Stimulated activated naive CD8-positive, alpha-beta T cell treated with anti-CD3 and anti-CD28 coated beads, Interleukin-15, amount 100 ng/mL, for 72 hours (primary cell): ENCODE data around the gene YJU2.
"Not testable (repeated sequence)": the region's sequence is repeated elsewhere in the genome, so short reads cannot be mapped to it uniquely, and the experiment has no call there.

ENCODE experiments used
- ATAC-seq: fragments of 150-1000 bp; cut with Tn5 transposase; 2 replicates; pipeline ENCODE4 v1.10.0; 2021; ENCODE audit warnings: mild to moderate bottlenecking, moderate library complexity
- DNase-seq, 2 donors: peaks; one replicate each; pipeline ENCODE4 v3.0.0; 2021 to 2022
- H3K27ac Mint-ChIP-seq, 2 donors: one replicate each; pipeline ENCODE4 v1.8.0; 2022; ENCODE audit warnings: mild to moderate bottlenecking in 2 of 2, mixed read lengths in 2 of 2, moderate library complexity in 2 of 2
- H3K27me3 Mint-ChIP-seq: one replicate; pipeline ENCODE4 v1.8.0; 2022; ENCODE audit warnings: mixed read lengths
- H3K4me1 Mint-ChIP-seq: one replicate; pipeline ENCODE4 v1.8.0; 2022; ENCODE audit warnings: mild to moderate bottlenecking, mixed read lengths
- H3K4me3 Mint-ChIP-seq, 2 donors: one replicate each; pipeline ENCODE4 v1.8.0; 2022; ENCODE audit warnings: mild to moderate bottlenecking in 2 of 2, mixed read lengths in 2 of 2, moderate library complexity in 1 of 2
- H3K9me3 Mint-ChIP-seq, 2 donors: one replicate each; pipeline ENCODE4 v1.8.0; 2022; ENCODE audit warnings: mixed read lengths in 2 of 2

Gene YJU2

DNA sequence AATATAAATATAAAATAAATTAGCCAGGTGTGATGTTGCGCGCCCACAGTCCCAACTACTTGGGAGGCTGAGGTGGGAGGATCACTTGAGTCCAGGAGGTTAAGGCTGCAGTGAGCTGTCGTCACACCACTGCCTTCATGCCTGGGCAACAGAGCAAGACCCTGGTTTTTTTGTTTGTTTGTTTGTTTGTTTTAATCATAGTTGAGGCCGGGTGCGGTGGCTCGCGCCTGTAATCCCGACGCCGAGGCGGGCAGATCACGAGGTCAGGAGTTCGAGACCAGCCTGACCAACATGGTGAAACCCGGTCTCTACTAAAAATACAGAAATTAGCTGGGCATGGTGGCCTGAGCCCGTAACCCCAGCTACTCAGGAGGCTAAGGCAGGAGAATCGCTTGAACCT lies 9.4 kb upstream of the YJU2 start:
- DNase-seq, H3K9me3 Mint-ChIP-seq, H3K27ac Mint-ChIP-seq, ATAC-seq, H3K4me3 Mint-ChIP-seq: not testable (repeated sequence)
- Mint-ChIP-seq H3K4me1 (peaks cover 11% of the 10 kb centered on the region), H3K27me3 (peaks cover 20% of the 10 kb centered on the region)

DNA sequence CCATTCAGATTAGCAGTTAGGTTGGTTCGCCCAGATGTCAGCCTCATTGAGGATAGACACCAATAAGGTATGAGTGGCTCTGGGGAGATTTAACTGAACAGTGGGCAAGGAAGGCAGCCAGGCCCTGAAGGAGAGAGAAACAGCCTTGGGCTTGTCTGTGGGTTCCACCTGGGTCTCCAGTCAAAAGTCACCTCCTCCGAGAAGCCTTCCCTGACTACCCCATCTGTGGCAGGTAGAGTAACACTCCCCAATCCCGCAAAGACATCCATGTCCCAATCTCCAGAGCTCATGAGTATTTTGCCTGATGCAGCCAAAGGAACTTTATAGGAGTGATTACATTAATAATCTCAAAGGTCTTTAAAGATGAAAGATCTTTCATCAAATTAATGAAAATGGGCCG lies 8.0 kb upstream of the YJU2 start:
- no peak for DNase-seq
- Mint-ChIP-seq H3K4me1 (no peaks in the 10 kb centered on the region), H3K9me3 (peaks cover 0 to 7% of the 10 kb centered on the region in 2 donors), H3K27ac (no peak overlapping the region), H3K4me3 (no peak overlapping the region), H3K27me3 (peaks cover 11% of the 10 kb centered on the region)
- ATAC-seq = no peak

GRCh38 chr19:4241824-4242430 lies 5.0 kb upstream of the YJU2 start:
- ATAC-seq (no peak), DNase-seq (no peak)
- H3K4me1 Mint-ChIP-seq = peaks cover 5% of the 10 kb centered on the region
- no peaks in the 10 kb centered on the region for H3K27me3 Mint-ChIP-seq
- peaks cover 0 to 7% of the 10 kb centered on the region in 2 donors for H3K9me3 Mint-ChIP-seq
- no peak overlapping the region for H3K27ac Mint-ChIP-seq
- no peak overlapping the region for H3K4me3 Mint-ChIP-seq

- not testable (repeated sequence) for H3K9me3 Mint-ChIP-seq, DNase-seq, ATAC-seq, H3K27me3 Mint-ChIP-seq
- Mint-ChIP-seq H3K4me3 (peak overlapping the region; percentile 88 to 90), H3K4me1 (peaks cover 21% of the 10 kb centered on the region), H3K27ac (peak overlapping the region in 1 of 2 donors; percentile 99)
These were observed 942 bp upstream of the YJU2 start for GRCh38 chr19:4245938-4246337.

DNA sequence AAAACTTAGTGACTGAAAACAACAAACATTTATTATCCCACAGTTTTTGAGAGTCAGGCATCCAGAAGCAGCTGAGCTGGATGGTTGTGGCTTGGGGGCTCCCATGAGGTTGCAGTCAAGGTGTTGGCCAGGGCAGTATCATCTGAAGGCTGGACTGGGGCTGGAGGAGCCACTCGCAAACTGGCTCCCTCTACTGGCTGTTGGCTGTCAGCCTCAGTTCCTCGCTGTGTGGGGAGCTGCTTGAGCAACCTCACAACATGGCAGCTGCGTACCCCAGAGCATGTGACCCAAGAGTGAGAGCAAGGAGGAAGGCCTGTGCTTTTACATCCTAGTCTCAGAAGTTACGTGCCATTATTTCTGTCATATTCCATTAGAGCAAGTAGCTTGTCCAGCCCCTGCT lies 9.7 kb downstream of the YJU2 start:
- ATAC-seq (no peak), DNase-seq (no peak)
- H3K27ac Mint-ChIP-seq = no peak overlapping the region
- H3K9me3 Mint-ChIP-seq = peaks cover 6 to 9% of the 10 kb centered on the region in 2 donors
- no peaks in the 10 kb centered on the region for H3K4me1 Mint-ChIP-seq
- H3K4me3 Mint-ChIP-seq = no peak overlapping the region
- H3K27me3 Mint-ChIP-seq = no peaks in the 10 kb centered on the region

DNA sequence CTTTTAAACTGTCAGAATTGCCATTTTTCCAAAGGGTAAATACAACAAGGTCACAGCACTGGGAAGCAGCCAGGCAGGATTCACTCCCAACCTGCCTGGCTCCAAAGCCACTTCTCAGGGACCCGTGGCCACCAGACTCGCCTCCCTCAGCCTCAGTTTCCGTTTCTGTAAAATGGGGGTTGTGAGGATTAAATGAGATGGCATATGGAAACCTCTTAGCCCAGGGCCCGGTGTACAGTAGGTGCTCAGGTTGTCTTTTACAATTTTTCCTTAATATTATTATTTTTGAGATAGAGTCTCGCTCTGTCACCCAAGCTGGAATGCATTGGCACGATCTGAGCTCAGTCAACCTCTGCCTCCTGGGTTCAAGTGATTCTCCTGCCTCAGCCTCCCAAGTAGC lies 10.1 kb downstream of the YJU2 start:
- no peaks in the 10 kb centered on the region for H3K4me1 Mint-ChIP-seq
- H3K4me3 Mint-ChIP-seq = no peak overlapping the region
- H3K27me3 Mint-ChIP-seq = no peaks in the 10 kb centered on the region
- no peak for ATAC-seq
- H3K27ac Mint-ChIP-seq = peak overlapping the region in 1 of 2 donors; percentile 27
- no peak for DNase-seq
- peaks cover 6 to 9% of the 10 kb centered on the region in 2 donors for H3K9me3 Mint-ChIP-seq

DNA sequence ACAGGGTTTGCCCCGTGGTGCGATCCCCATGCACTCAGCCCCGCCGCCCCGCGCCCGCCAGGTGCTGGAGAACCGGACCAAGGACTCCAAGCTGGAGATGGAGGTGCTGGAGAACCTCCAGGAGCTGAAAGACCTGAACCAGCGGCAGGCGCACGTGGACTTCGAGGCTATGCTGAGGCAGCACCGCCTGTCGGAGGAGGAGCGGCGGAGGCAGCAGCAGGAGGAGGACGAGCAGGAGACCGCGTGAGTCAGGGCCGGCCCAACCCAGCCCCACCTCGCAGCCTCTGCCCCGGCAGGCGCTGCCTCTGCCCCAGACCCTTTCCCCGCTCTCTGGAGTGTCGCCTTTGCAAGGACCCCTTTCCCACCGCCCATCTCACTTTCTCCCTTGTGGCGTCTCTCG lies 11.3 kb downstream of the YJU2 start:
- Mint-ChIP-seq H3K9me3 (peaks cover 6 to 9% of the 10 kb centered on the region in 2 donors), H3K27ac (peak overlapping the region in 1 of 2 donors; percentile 37), H3K4me3 (no peak overlapping the region), H3K27me3 (no peaks in the 10 kb centered on the region), H3K4me1 (peaks cover 2% of the 10 kb centered on the region)
- no peak for DNase-seq
- no peak for ATAC-seq

DNA sequence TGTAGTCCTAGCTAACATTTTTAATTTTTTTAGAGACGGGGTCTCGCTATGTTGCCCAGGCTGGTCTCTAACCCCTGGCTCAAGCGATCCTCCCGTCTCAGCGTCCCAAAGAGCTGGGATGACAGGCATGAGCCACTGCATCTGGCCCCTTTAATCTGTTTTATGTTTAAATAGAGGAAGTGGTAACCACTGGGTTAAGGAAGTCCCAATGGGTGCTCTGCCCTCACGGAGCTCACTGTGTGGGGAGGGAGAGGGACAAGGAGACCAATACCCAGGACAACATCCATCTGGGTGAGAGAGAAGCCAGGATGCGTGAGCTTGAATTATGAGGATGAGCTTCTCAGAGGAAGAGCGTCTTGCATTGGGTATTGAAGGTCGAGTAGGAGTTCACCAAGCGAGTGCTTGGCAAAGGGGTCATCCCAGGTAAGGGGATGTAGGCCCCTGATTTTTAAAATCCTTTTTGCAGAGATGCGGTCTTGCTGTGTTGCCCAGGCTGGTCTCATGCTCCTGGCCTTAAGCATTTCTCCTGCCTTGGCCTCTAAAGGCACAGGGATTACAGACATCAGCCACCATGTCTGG lies 13.8 kb downstream of the YJU2 start:
- H3K27me3 Mint-ChIP-seq = no peaks in the 10 kb centered on the region
- DNase-seq (no peak), ATAC-seq (no peak)
- H3K4me1 Mint-ChIP-seq = peaks cover 27% of the 10 kb centered on the region
- no peak overlapping the region for H3K4me3 Mint-ChIP-seq
- H3K9me3 Mint-ChIP-seq = no peaks in the 10 kb centered on the region
- no peak overlapping the region for H3K27ac Mint-ChIP-seq

- Mint-ChIP-seq H3K27me3 (no peaks in the 10 kb centered on the region), H3K4me1 (peaks cover 43% of the 10 kb centered on the region), H3K4me3 (peak overlapping the region; percentile 17 to 46), H3K27ac (peak overlapping the region; percentile 78 to 93), H3K9me3 (no peaks in the 10 kb centered on the region)
- no peak for DNase-seq
- no peak for ATAC-seq
These were observed 17.9 kb downstream of the YJU2 start for GRCh38 chr19:4264812-4265211.

GRCh38 chr19:4266253-4267000 lies 19.5 kb downstream of the YJU2 start:
- ATAC-seq (no peak), DNase-seq (no peak)
- peak overlapping the region in 1 of 2 donors; percentile 6 for H3K4me3 Mint-ChIP-seq
- peak overlapping the region in 1 of 2 donors; percentile 60 for H3K27ac Mint-ChIP-seq
- no peaks in the 10 kb centered on the region for H3K27me3 Mint-ChIP-seq
- no peaks in the 10 kb centered on the region for H3K9me3 Mint-ChIP-seq
- H3K4me1 Mint-ChIP-seq = peaks cover 43% of the 10 kb centered on the region

DNA sequence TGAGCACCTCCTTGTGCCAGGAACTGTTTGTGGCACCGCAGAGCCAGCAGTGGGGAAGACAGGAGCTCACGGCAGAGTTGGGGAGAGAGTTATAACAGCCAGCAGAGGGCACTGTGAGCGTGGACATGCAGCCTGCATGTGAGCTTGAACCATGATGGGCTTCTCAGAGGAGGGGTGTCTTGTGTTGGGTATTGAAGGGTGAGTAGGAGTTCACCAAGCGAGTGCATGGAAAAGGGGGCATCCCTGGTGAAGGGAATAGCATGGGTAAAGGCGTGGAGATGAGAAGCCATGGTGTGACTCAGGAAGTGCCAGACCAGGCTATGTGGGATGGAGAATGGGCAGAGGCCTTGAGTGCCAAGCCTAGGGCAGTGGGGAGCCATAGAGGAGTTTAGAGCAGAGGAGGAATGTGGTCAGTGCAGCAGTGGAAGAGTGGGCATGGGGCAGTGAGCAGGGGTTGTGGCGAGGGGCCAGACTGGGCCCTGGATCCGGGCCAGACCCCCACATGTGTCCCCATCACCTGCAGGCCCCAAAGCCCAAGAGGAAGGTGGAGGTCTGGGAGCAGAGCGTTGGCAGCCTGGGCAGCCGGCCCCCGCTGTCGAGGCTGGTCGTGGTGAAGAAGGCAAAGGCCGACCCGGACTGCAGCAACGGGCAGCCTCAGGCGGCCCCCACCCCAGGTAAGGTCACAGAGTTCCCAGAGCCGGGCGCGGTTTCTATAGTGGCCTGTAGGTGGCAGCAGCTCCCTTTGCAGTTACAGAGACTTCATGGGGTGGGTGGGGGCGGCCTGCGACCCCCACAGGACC lies 20.4 kb downstream of the YJU2 start:
- DNase-seq (peak; percentile 60 to 64), ATAC-seq (peak; percentile 85)
- Mint-ChIP-seq H3K4me3 (no peak overlapping the region), H3K27me3 (no peaks in the 10 kb centered on the region), H3K4me1 (peaks cover 43% of the 10 kb centered on the region), H3K9me3 (no peaks in the 10 kb centered on the region), H3K27ac (peak overlapping the region in 1 of 2 donors; percentile 29)

DNA sequence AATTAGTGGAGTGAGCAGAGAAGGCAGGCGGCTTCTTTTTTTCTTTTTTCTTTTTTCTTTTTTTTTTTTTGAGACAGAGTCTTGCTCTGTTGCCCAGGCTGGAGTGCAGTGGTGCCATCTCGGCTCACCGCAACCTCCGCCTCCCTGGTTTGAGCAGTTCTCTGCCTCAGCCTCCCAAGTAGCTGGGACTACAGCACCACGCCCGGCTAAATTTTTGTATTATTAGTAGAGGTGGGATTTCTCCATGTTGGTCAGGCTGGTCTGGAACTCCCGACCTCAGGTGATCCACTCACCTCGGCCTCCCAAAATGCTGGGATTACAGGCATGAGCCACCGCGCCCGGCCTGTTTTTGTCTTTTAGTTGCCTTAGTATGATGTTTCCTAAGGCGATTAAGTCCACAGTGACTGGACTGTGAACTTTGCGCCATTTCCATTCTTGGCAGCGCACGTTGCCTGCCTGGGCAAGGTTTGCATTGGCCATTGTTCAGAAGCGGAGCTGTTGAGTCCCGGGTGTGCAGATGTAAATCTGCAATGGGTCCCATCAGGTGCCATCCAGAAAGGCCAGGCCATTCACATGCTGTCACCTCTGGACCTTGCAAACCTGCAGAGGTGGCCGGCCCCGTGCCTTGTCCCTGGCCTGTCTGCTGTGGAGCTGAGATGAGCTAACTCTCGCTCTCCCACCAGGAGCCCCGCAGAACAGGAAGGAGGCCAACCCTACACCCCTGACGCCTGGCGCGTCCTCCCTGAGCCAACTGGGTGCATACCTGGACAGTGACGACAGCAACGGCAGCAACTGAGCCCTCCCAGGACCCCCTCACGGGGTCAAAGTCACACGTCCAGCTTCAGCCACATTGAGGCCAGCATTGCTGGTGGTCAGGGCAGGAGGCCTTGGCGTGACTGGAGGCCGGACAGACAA lies 21.3 kb downstream of the YJU2 start:
- ATAC-seq = no peak

DNA sequence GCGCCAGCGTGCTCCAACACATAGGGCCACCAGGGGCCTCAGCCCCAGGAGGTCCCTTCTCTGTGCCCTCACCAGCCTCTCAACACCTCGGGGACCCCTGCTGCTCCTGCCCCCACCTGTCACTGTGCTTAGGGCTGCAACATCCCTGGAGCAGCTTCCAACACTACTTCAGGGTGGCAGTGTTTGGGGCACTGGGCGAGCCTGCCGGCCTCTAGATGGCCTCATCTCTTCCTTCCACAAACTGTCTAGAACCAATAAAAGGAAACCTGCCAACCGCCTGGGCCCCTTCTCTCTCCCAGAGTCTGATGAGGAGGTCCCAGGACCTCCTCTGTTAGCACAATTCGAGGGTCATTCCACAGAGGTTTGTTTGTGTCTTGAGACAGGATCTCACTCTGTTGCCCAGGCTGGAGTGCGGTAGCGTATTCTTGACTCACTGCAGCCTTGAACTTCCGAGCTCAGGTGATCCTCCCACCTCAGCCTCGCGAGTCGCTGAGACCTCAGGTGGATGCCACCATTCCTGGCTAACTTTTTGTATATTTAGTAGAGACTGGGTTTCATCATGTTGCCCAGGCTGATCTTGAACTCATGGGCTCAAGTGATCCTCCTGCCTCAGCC lies 22.0 kb downstream of the YJU2 start:
- DNase-seq (no peak), ATAC-seq (no peak)
- Mint-ChIP-seq H3K4me1 (peaks cover 34% of the 10 kb centered on the region), H3K27me3 (no peaks in the 10 kb centered on the region), H3K4me3 (no peak overlapping the region), H3K27ac (no peak overlapping the region), H3K9me3 (no peaks in the 10 kb centered on the region)

More for the DNA sequence above, 21.3 kb downstream of the YJU2 start:
- H3K27ac Mint-ChIP-seq = no peak overlapping the region
- H3K9me3 Mint-ChIP-seq = no peaks in the 10 kb centered on the region
- DNase-seq = no peak
- peaks cover 41% of the 10 kb centered on the region for H3K4me1 Mint-ChIP-seq
- H3K4me3 Mint-ChIP-seq = no peak overlapping the region
- H3K27me3 Mint-ChIP-seq = no peaks in the 10 kb centered on the region

DNA sequence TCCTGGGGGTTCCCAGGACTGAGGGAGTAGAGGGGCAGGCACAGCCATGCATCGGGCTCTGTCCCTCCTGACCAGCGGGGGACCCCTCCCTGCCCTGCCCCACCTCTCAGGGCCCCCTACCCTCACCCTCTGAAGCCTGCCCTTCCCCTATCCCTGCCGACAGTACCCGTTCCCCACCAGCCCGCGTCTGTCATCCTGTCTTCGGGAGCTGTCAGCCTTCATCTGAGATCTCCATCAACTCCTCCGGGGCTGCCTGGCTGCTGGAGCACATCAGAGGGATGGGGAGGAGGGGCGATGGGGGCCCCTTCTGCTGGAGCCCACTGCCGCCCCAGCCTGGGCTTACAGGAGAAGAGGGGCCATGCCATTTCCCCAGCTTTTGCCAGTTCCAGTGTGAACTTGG lies 26.0 kb downstream of the YJU2 start:
- H3K27ac Mint-ChIP-seq = peak overlapping the region in 1 of 2 donors; percentile 48
- no peaks in the 10 kb centered on the region for H3K27me3 Mint-ChIP-seq
- no peak overlapping the region for H3K4me3 Mint-ChIP-seq
- H3K4me1 Mint-ChIP-seq = no peaks in the 10 kb centered on the region
- ATAC-seq (no peak), DNase-seq (no peak)
- no peaks in the 10 kb centered on the region for H3K9me3 Mint-ChIP-seq
